ENCODE results near the gene PRPF6.
"Not testable (repeated sequence)": the region's sequence is repeated elsewhere in the genome, so short reads cannot be mapped to it uniquely, and the experiment has no call there.

PRPF6 gene

DNA sequence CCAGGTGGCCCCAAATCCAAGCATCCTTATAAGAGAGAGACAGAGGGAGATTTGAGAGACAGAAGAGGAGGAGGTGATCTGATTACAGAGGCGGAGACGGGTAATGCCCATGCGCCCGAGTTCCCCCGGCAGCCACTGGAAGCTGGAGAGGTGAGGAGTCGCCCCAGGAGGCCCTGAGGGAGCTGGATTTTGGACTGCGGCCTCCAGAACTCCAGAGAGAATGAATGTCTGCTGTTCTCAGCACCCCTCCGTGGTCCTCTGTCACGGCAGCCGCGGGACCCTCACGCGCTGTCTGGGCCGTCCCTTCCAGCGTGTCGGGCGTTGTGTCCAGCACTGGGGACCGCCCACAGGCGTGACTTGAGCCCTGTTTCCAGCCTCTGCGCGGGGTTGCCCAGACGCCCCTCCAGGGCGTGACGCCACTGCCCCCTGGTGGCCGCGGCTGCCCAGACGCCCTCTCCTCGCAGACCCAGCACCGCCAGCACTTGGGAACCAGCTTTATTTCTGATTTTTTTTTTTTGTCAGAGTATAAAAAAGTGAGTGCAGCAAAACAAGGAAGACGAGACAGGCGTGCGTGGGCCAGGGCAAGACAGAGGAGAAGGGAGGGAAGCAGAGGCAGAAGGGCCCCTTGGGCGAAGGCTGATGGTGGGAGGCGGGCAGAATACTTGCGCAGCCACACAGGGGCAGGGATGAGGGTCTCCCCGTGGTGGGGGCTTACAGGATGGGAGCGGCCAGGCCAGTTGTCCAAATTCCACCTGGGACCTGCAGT, 7.1 kb upstream of the PRPF6 start:
- peak; percentile 79 for DNase-seq

DNA sequence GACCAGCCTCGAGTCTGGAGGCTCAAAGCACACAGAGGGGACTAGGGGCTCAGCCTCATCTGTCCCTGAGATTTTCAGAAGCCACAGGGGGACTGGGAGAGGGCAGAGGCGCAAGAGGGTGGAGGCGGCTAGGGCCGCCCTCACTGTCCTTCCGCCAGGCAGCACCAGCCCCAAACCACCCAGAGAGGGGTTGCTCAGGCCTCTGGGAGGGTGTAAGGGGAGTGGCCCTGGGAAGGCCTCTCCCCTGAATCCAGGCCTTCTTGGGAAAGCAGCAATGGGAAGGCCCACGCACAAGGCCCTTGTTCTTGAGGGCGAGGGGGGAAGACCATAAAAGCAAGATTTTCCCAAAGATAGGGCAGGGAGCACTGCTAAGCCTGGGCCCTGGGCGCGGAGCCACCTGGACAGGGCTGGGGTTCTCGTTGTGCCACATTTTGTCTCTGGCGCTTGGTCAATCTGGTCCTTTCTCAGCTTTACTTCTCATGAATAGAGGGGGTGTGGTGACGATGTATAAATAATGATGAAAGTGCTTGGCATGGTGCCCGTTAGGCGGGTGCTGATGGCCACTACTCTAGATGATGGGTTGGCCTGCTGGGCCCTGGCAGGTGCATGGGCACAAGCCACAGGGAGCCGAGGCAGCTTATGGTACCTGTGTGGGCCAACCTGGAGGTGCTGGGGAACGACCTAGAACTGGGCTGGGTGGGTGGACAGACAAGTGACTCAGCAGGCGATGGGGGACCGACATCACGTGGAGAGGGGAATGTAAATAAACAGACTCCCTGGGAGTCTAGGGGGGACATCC, 6.3 kb upstream of the PRPF6 start:
- DNase-seq = no peak

GRCh38 chr20:63976511-63976910, 4.4 kb upstream of the PRPF6 start:
- not testable (repeated sequence) for DNase-seq

DNA sequence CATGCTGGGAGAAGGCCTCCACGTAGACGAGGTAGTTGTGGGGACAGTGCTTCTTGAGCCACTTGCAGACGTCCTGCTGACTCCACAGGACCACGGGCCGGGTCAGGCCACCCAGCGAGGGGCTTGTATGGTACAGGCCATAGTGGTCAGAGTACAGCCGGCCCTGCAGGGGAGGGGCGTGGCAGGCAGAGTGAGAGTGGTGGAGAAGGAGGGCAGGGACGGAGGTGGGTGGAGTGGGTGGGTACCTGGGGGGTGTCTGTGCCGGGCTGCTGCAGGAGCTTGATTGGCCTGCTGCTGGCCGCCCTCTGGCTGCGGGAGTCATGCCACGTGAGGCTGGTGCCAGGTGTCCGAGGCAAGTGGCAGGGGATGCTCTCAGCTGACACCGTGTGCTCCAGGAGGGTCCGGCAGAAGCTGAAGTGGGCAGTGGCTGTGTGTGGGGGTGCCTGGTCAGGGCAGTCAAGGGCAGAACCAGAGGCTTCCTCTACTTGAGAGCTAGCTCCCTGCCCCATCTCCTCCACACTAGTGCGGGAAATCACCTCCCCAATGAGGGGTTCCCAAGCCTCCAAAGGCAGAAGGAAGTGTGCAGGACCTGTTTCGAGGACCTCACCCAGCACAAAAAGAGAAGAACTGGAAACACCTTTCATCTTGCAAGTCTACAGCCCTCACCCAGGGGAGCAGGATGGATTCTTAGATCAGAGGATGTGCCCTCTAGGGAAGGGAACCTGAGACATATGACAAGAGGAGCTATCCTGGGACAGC, 3.8 kb upstream of the PRPF6 start:
- DNase-seq = no peak

DNA sequence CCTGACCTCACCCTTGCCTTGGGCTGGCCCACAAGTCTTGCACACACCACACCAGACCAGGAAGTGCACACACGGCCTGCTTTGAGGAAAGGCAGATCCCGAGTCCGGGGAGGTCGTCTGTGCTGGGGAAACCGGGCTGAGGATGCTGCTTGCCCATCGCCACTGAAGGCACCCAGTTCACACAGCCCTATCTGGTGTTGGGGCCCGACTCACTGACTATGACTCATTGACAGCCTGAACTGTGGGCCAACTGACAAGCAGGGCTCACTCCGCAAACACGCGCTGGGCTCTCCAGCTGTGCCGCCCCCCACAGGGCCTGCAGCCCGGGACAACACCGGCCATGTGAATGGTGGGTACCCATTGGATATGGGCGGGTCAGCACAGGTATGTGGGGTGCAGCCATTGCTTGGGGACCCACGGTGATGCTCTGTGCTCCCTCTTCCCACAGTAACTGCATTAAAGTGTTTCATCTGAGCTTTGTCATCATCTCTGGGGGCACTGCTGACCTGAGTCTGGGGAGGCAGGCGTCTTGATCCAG, 3.1 kb upstream of the PRPF6 start:
- DNase-seq = peak; percentile 61

- DNase-seq = peak; percentile 41
Measured at GRCh38 chr20:63978319-63979228, 2.4 kb upstream of the PRPF6 start.

GRCh38 chr20:63979229-63979556, 1.7 kb upstream of the PRPF6 start:
- DNase-seq = no peak

- peak; percentile 62 for DNase-seq
Measured at GRCh38 chr20:63979557-63980316, 1.2 kb upstream of the PRPF6 start, which contains the start of gene SAMD10. SAMD10 (minus strand) TSS chr20:63979642; CDS start chr20:63979467, 175 bp downstream.

DNA sequence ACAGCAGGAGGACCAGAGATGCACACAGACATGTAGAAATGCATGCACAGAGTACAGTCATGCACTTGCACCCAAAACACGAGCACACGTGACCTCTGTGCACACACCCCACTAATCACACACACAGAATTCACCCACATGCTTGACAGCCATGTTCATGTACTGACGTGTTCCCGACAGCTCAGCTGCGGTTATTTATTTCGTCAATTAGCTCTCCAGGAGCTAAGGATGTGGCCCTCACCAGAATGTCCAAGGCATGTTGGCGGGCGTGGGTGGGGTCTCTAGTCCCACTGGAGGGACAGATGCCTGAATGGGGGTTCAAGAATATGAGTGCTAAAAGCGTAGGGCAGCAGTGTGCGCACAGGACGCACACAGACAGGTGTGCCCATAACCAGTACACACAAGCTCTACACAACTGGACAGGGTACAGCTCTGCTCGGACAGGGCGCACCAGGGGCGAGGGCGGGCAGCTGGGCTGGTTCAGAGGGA, 571 bp upstream of the PRPF6 start:
- no peak for DNase-seq

GRCh38 chr20:63982937-63983336, 2.0 kb downstream of the PRPF6 start:
- no peak for DNase-seq

- no peak for DNase-seq
Measured at GRCh38 chr20:64000906-64001305, 20.0 kb downstream of the PRPF6 start.

- DNase-seq = no peak
Measured at GRCh38 chr20:64001607-64002011, 20.7 kb downstream of the PRPF6 start.

GRCh38 chr20:64003960-64004725, 23.2 kb downstream of the PRPF6 start:
- no peak for DNase-seq

DNA sequence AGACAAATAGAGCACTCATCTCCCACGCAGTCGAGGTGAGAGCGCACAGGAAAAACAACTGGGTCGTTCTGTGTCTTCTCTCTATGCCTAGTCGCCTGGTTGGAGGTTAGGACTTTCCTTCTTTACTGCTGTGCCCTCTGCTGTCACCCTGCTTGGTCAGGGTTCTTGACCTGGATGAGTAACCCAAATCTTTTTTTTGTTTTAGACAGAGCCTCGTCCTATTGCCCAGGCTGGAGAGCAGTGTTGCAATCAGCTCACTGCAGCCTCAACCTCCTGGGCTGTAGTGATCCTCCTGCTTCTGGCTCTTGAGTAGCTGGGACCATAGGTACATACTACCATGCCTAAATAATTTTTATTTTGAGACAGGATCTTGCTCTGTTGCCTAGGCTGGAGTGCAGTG, 24.5 kb downstream of the PRPF6 start:
- DNase-seq = no peak

GRCh38 chr20:64006490-64006889, 25.6 kb downstream of the PRPF6 start:
- DNase-seq = no peak

GRCh38 chr20:64006902-64007301, 26.0 kb downstream of the PRPF6 start:
- no peak for DNase-seq

GRCh38 chr20:64009811-64010387, 29.0 kb downstream of the PRPF6 start:
- no peak for DNase-seq

GRCh38 chr20:64010711-64011237, 29.8 kb downstream of the PRPF6 start:
- no peak for DNase-seq

DNA sequence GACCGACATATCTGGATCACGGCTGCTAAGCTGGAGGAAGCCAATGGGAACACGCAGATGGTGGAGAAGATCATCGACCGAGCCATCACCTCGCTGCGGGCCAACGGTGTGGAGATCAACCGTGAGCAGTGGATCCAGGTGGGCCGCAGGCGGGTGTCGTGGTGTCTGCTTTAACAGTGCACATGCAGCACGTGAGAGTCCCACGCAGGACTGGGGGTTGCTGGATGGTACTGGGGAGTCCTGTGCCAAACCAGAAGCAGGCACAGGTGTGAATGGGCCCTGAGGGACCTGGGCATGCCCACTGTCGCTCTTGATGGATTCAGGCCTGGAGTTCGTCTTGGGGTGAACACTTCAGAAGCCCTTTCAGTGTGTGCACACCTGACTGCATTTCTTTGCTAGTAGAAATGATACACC, 30.4 kb downstream of the PRPF6 start:
- DNase-seq = no peak
